DND-41 (cell line): ENCODE results near the gene NEBL.

Experiments used
- ATAC-seq: fragments of 200-7000 bp; cut with Tn5 transposase; 3 replicates; pipeline ENCODE4 v1.9.1; 2021; ENCODE audit warnings: low read depth; ENCODE audit not compliant: insufficient read depth
- DNase-seq: peaks from one replicate; pipeline ENCODE4 v3.0.0-alpha.2; 2020
- H2AFZ ChIP-seq: 2 replicates; pipeline ENCODE4 v1.6.0; 2012; ENCODE audit warnings: low read depth, low read length
- H3K27ac ChIP-seq: 2 replicates; pipeline ENCODE4 v1.5.1; 2012; ENCODE audit warnings: low read length, inconsistent platforms
- H3K27me3 ChIP-seq: fragments of 200-600 bp; sonication (generic); 2 replicates; pipeline ENCODE4 v1.6.0; 2012; ENCODE audit warnings: low read length, mild to moderate bottlenecking, inconsistent platforms; ENCODE audit not compliant: insufficient read depth, poor library complexity
- H3K36me3 ChIP-seq: 2 replicates; pipeline ENCODE4 v1.5.1; 2012; ENCODE audit warnings: low read length, inconsistent platforms; ENCODE audit not compliant: insufficient read depth
- H3K4me1 ChIP-seq: 2 replicates; pipeline ENCODE4 v1.5.1; 2012; ENCODE audit warnings: mild to moderate bottlenecking, low read length; ENCODE audit not compliant: insufficient read depth
- H3K4me2 ChIP-seq: 2 replicates; pipeline ENCODE4 v1.6.0; 2012; ENCODE audit warnings: mild to moderate bottlenecking, moderate library complexity, low read length, inconsistent platforms; ENCODE audit not compliant: insufficient read depth
- H3K4me3 ChIP-seq, 2 experiments: fragments of 200-600 bp in 1 of 2; shearing (Covaris generic) in 1 of 2; 2 replicates each; pipeline ENCODE4 v1.5.1; 2012 to 2016; ENCODE audit warnings: inconsistent platforms in 2 of 2, low read length in 2 of 2, mild to moderate bottlenecking in 2 of 2, low read depth in 1 of 2, moderate library complexity in 1 of 2
- H3K79me2 ChIP-seq: 2 replicates; pipeline ENCODE4 v1.6.0; 2012; ENCODE audit warnings: low read length, inconsistent platforms; ENCODE audit not compliant: insufficient read depth
- H3K9ac ChIP-seq: 2 replicates; pipeline ENCODE4 v1.6.0; 2012; ENCODE audit warnings: low read depth, mild to moderate bottlenecking, inconsistent platforms, low read length, moderate library complexity
- H3K9me3 ChIP-seq: 2 replicates; pipeline ENCODE4 v1.5.1; 2012; ENCODE audit warnings: low read length, moderate library complexity, mild to moderate bottlenecking, inconsistent platforms; ENCODE audit not compliant: insufficient read depth, severe bottlenecking
- H4K20me1 ChIP-seq: 2 replicates; pipeline ENCODE4 v1.6.0; 2012; ENCODE audit warnings: low read length; ENCODE audit not compliant: insufficient read depth
- CTCF ChIP-seq: IDR thresholded peaks from 2 replicates; pipeline ENCODE4 v1.5.1; 2012; ENCODE audit warnings: borderline replicate concordance, low read length, moderate library complexity, mild to moderate bottlenecking; ENCODE audit not compliant: poor library complexity, severe bottlenecking; ENCODE audit errors: extremely low read depth
- EZH2 ChIP-seq: IDR thresholded peaks from 3 replicates; pipeline ENCODE4 v1.6.1; 2012; ENCODE audit warnings: borderline replicate concordance, low read depth, mild to moderate bottlenecking, moderate library complexity, low read length, inconsistent platforms; ENCODE audit not compliant: severe bottlenecking

Gene NEBL

GRCh38 chr10:20908391-20908790 lies 11.3 kb upstream of the NEBL start:
- Histone ChIP-seq H3K9me3 (no peaks in the 10 kb centered on the region), H3K9ac (no peak overlapping the region), H3K4me2 (no peak overlapping the region), H3K27me3 (no peaks in the 10 kb centered on the region), H4K20me1 (no peaks in the 10 kb centered on the region), H3K36me3 (no peaks in the 10 kb centered on the region), H3K79me2 (no peaks in the 10 kb centered on the region), H3K4me1 (no peaks in the 10 kb centered on the region), H2AFZ (no peak overlapping the region), H3K4me3 (no peak overlapping the region), H3K27ac (no peak overlapping the region)
- ATAC-seq: no peak
- TF ChIP-seq EZH2 (no peak), CTCF (no peak)
- no peak for DNase-seq

- H3K27ac ChIP-seq: no peak overlapping the region
- H3K4me1 ChIP-seq: no peaks in the 10 kb centered on the region
- no peak overlapping the region for H3K9ac ChIP-seq
- H3K4me3 ChIP-seq: no peak overlapping the region
- DNase-seq: no peak
- H3K9me3 ChIP-seq: no peaks in the 10 kb centered on the region
- H3K27me3 ChIP-seq: no peaks in the 10 kb centered on the region
- H2AFZ ChIP-seq: no peak overlapping the region
- no peak for ATAC-seq
- no peaks in the 10 kb centered on the region for H4K20me1 ChIP-seq
- H3K4me2 ChIP-seq: no peak overlapping the region
- no peaks in the 10 kb centered on the region for H3K79me2 ChIP-seq
- TF ChIP-seq EZH2 (no peak), CTCF (no peak)
- H3K36me3 ChIP-seq: no peaks in the 10 kb centered on the region
Measured at GRCh38 chr10:20903635-20904390, 6.7 kb upstream of the NEBL start.

- no peaks in the 10 kb centered on the region for H3K27me3 ChIP-seq
- no peak for ATAC-seq
- no peak for DNase-seq
- no peak overlapping the region for H3K27ac ChIP-seq
- H3K9me3 ChIP-seq: no peaks in the 10 kb centered on the region
- H3K36me3 ChIP-seq: no peaks in the 10 kb centered on the region
- no peaks in the 10 kb centered on the region for H3K4me1 ChIP-seq
- H3K9ac ChIP-seq: no peak overlapping the region
- no peak for TF ChIP-seq CTCF
- no peak for TF ChIP-seq EZH2
- H3K4me3 ChIP-seq: no peak overlapping the region
- H3K4me2 ChIP-seq: no peak overlapping the region
- H3K79me2 ChIP-seq: no peaks in the 10 kb centered on the region
- H2AFZ ChIP-seq: no peak overlapping the region
- no peaks in the 10 kb centered on the region for H4K20me1 ChIP-seq
Measured at GRCh38 chr10:20901110-20901509, 4.0 kb upstream of the NEBL start.
